LNCaP clone FGC (cell line): Measurements from ENCODE around the gene WDTC1.

Experiments
- DNase-seq: peaks from one replicate; pipeline ENCODE4 v3.0.0-alpha.2; 2011; ENCODE audit warnings: low read depth
- H3K4me3 ChIP-seq: 2 replicates; pipeline ENCODE4 v1.5.1; 2011; ENCODE audit warnings: mild to moderate bottlenecking, low read depth, low read length, control low read depth
- TF ChIP-seq, protein P1 (sequence below): IDR thresholded peaks from 2 replicates; pipeline ENCODE4 v1.5.1; 2012; ENCODE audit warnings: mild to moderate bottlenecking; ENCODE audit not compliant: control insufficient read depth, insufficient read depth; ENCODE audit errors: extremely low read depth

The WDTC1 gene

DNA sequence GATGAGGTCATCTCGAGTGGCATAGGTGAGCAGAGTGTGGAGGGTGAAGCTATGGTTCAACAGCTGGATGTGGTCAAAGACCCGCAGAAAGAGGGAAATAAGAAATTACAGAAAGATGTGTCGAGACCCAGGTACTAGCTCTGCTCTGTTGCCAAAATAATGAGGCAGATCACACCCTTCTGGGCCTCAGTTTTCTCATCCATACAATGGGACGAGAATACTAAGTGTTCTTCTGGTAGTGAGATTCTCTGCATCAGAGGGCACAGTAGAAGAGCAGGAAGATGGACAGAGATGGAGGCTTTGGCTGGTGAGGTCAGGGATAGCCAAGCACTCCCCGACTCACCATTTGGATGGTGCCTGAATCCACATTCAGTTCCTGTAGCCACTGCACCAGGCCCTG, 121.3 kb downstream of the WDTC1 start:
- no peak overlapping the region for H3K4me3 ChIP-seq
- no peak for DNase-seq
- TF ChIP-seq, protein P1, sequence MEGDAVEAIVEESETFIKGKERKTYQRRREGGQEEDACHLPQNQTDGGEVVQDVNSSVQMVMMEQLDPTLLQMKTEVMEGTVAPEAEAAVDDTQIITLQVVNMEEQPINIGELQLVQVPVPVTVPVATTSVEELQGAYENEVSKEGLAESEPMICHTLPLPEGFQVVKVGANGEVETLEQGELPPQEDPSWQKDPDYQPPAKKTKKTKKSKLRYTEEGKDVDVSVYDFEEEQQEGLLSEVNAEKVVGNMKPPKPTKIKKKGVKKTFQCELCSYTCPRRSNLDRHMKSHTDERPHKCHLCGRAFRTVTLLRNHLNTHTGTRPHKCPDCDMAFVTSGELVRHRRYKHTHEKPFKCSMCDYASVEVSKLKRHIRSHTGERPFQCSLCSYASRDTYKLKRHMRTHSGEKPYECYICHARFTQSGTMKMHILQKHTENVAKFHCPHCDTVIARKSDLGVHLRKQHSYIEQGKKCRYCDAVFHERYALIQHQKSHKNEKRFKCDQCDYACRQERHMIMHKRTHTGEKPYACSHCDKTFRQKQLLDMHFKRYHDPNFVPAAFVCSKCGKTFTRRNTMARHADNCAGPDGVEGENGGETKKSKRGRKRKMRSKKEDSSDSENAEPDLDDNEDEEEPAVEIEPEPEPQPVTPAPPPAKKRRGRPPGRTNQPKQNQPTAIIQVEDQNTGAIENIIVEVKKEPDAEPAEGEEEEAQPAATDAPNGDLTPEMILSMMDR = no peak

DNA sequence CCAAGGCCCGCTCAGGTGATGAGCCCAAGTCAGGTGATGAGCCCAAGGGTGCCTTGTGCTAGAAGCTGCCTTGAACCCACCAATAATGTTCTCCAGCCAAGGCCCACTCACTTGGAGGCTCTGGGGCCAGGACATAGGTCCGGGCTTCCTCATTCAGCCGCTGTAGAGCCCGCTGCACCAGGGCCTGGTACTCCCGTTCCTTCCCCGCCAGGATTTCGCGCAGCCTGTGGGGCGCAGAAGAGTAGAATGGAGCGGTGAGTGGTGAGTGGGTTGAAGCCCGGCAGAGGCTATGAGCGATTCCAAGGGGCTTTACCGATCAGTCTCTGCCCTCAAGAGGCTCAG, 121.8 kb downstream of the WDTC1 start:
- DNase-seq = no peak
- TF ChIP-seq, protein P1 = no peak
- no peak overlapping the region for H3K4me3 ChIP-seq

DNA sequence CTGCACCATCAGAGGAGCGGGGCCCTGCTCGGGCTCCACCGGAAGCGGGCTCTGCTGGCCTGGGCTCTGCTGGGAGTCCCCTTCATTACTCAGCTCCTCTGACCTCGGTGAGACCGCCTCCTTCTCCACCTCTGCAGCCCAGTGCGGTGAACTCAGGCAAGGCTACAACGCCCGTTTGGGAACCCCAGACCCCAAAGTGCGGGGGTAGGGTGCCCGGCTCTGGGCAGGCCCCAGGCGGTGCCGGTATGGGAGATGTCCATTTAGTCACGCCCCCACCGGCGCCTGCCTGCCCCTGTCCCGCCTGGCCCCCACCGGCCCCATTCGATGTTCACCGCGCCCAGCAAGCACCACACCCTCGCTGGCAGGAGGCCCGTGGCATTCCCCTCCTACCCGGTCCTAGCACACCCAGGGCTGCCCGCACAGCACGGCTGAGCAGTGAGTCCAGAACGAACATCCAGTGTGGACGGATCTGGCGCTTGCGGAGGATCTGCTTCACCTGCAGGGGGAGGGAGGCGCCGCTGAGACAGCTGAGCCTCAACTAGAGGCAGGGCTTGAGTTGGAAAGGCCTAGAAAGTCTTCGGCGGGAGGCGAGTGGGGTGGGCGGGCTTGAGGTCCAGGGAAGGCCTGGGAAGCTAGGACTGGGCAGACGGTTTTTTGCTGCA, 122.3 kb downstream of the WDTC1 start:
- TF ChIP-seq, protein P1 = no peak
- H3K4me3 ChIP-seq = no peak overlapping the region
- DNase-seq = no peak

DNA sequence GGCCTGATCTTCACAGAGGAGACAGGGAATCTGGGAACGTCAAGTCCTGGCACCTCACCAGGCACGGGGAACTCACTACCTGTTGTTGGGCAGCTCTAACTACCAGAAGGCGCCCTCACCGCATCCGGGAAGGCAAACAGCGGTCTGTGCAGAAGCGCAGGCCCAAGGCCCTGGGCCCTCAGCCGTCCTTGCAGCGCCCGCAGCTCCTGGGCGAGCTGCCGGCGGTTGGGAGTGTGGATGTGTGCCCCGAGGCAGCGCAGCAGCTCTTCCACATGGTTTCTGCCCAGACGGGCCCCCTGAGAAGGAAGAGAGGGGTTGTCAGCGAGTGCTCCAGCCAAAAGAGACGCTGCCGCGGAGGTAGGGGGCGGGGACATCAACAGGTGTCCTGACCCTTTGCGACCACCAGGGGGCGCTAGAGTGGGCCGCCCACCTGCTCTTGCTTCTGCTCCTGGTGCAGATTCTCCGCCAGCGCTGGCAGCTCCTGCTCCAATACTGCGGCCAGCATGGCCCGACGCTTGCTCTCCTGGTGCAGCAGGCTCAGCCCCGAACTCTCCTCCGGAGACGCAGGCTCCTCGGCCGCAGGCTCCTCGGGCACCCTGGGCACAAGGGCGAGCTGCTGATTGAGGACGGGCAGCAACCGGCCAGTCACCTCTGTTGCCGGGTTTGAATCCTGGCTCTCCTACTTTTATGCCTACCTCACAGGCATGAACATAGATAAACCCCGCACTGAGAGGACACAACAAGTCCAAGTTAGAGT, 123.0 kb downstream of the WDTC1 start:
- no peak for DNase-seq
- H3K4me3 ChIP-seq = no peak overlapping the region
- TF ChIP-seq, protein P1 = peak; percentile 91
